Activated T-helper 1 cell treated with anti-CD3 and anti-CD28 coated beads, Interleukin-12 subunit alpha, Interleukin-12 subunit beta, Interleukin-2, Interleukin-4 antibody, amounts not matched to agents 30 ng/mL and 10 ng/mL and 1 ng/mL, durations not matched to agents 14 hours and 24 hours and 36 hours (primary cell): ENCODE data around the gene SLC35F3. TPM values are rescaled to one million over a fixed set of nuclear protein-coding genes. Genes with fewer than 3 reads are reported as not detected.
A peak's percentile ranks its signal among the peaks of the same experiment; 100 is the strongest.

ENCODE experiments used
- DNase-seq: peaks from one replicate; pipeline ENCODE4 v3.0.0; 2021; ENCODE audit warnings: low spot score
- H3K27ac Mint-ChIP-seq: one replicate; pipeline ENCODE4 v1.8.0; 2021; ENCODE audit warnings: mild to moderate bottlenecking, mixed read lengths
- H3K27me3 Mint-ChIP-seq: one replicate; pipeline ENCODE4 v1.8.0; 2022; ENCODE audit warnings: mild to moderate bottlenecking, moderate library complexity, mixed read lengths; ENCODE audit not compliant: insufficient read depth
- H3K36me3 Mint-ChIP-seq: one replicate; pipeline ENCODE4 v1.8.0; 2021; ENCODE audit warnings: low read depth, mixed read lengths
- H3K4me1 Mint-ChIP-seq: one replicate; pipeline ENCODE4 v1.8.0; 2021; ENCODE audit warnings: low read depth, mixed read lengths
- H3K4me3 Mint-ChIP-seq: one replicate; pipeline ENCODE4 v1.8.0; 2021; ENCODE audit warnings: mild to moderate bottlenecking, moderate library complexity, mixed read lengths
- H3K9me3 Mint-ChIP-seq: one replicate; pipeline ENCODE4 v1.8.0; 2021; ENCODE audit warnings: mixed read lengths
- intact Hi-C: fragments of 100-400 bp; cut with micrococcal nuclease; formaldehyde crosslinking; loops from one replicate; pipeline ENCODE4 v1.15.1; 2024
- total RNA-seq: library from RNA; stranded (reverse); gene quantifications from 2 replicates; pipeline ENCODE4 v1.2.3, GENCODE V29; 2022

Gene SLC35F3
- total RNA-seq, 1 donor from 2014 or later, result 7.9 TPM

GRCh38 chr1:234320069-234320468 lies 415.6 kb downstream of the SLC35F3 start:
- H3K36me3 Mint-ChIP-seq, result peaks cover 2% of the 10 kb centered on the region

GRCh38 chr1:234320549-234320948 lies 416.1 kb downstream of the SLC35F3 start:
- H3K4me3 Mint-ChIP-seq, result no peak overlapping the region
- intact Hi-C loops, result no loop called here
- H3K4me1 Mint-ChIP-seq, result peaks cover 29% of the 10 kb centered on the region
- H3K27ac Mint-ChIP-seq, result no peak overlapping the region
- H3K9me3 Mint-ChIP-seq, result no peaks in the 10 kb centered on the region
- DNase-seq, result no peak
- H3K36me3 Mint-ChIP-seq, result peaks cover 2% of the 10 kb centered on the region
- H3K27me3 Mint-ChIP-seq, result peaks cover 9% of the 10 kb centered on the region

More at GRCh38 chr1:234320069-234320468, 415.6 kb downstream of the SLC35F3 start:
- H3K27ac Mint-ChIP-seq, result no peak overlapping the region
- H3K4me1 Mint-ChIP-seq, result peaks cover 29% of the 10 kb centered on the region
- H3K4me3 Mint-ChIP-seq, result no peak overlapping the region
- intact Hi-C loops, result no loop called here
- no peak for DNase-seq
- no peaks in the 10 kb centered on the region for H3K9me3 Mint-ChIP-seq
- H3K27me3 Mint-ChIP-seq, result peaks cover 9% of the 10 kb centered on the region

GRCh38 chr1:234321231-234321630 lies 416.8 kb downstream of the SLC35F3 start:
- peaks cover 31% of the 10 kb centered on the region for H3K4me1 Mint-ChIP-seq
- H3K4me3 Mint-ChIP-seq, result no peak overlapping the region
- H3K27me3 Mint-ChIP-seq, result peaks cover 15% of the 10 kb centered on the region
- H3K36me3 Mint-ChIP-seq, result peaks cover 2% of the 10 kb centered on the region
- DNase-seq, result no peak
- H3K9me3 Mint-ChIP-seq, result no peaks in the 10 kb centered on the region
- no peak overlapping the region for H3K27ac Mint-ChIP-seq
- intact Hi-C loops, result no loop called here

GRCh38 chr1:234322097-234322496 lies 417.6 kb downstream of the SLC35F3 start:
- Mint-ChIP-seq H3K4me1 (peaks cover 38% of the 10 kb centered on the region), H3K36me3 (peaks cover 2% of the 10 kb centered on the region), H3K9me3 (no peaks in the 10 kb centered on the region), H3K4me3 (no peak overlapping the region), H3K27me3 (peaks cover 16% of the 10 kb centered on the region), H3K27ac (no peak overlapping the region)
- intact Hi-C loops, result no loop called here
- no peak for DNase-seq

GRCh38 chr1:234322979-234323378 lies 418.5 kb downstream of the SLC35F3 start:
- Mint-ChIP-seq H3K36me3 (peaks cover 2% of the 10 kb centered on the region), H3K27ac (no peak overlapping the region), H3K4me3 (no peak overlapping the region), H3K27me3 (peaks cover 16% of the 10 kb centered on the region), H3K4me1 (peaks cover 34% of the 10 kb centered on the region), H3K9me3 (no peaks in the 10 kb centered on the region)
- intact Hi-C loops, result no loop called here
- peak; percentile 41 for DNase-seq

- Mint-ChIP-seq H3K4me1 (peaks cover 34% of the 10 kb centered on the region), H3K27ac (no peak overlapping the region), H3K4me3 (no peak overlapping the region), H3K36me3 (peaks cover 2% of the 10 kb centered on the region), H3K27me3 (peaks cover 16% of the 10 kb centered on the region), H3K9me3 (no peaks in the 10 kb centered on the region)
- DNase-seq, result no peak
- intact Hi-C loops, result no loop called here
Measured at GRCh38 chr1:234324821-234325220, 420.3 kb downstream of the SLC35F3 start.

GRCh38 chr1:234325878-234326496 lies 421.5 kb downstream of the SLC35F3 start:
- H3K36me3 Mint-ChIP-seq, result peaks cover 2% of the 10 kb centered on the region
- intact Hi-C loops, result loop anchor here (1.0 kb wide), 6 partner anchors 16 to 212 kb away; partner anchors contain the start of gene COA6
- peaks cover 34% of the 10 kb centered on the region for H3K4me1 Mint-ChIP-seq
- DNase-seq, result no peak
- peak overlapping the region; percentile 60 for H3K4me3 Mint-ChIP-seq
- peak overlapping the region; percentile 33 for H3K27ac Mint-ChIP-seq
- peaks cover 20% of the 10 kb centered on the region for H3K27me3 Mint-ChIP-seq
- H3K9me3 Mint-ChIP-seq, result no peaks in the 10 kb centered on the region

- Mint-ChIP-seq H3K27me3 (peaks cover 25% of the 10 kb centered on the region), H3K4me1 (peaks cover 34% of the 10 kb centered on the region), H3K36me3 (peaks cover 2% of the 10 kb centered on the region), H3K9me3 (no peaks in the 10 kb centered on the region), H3K27ac (peak overlapping the region; percentile 33), H3K4me3 (peak overlapping the region; percentile 60)
- peak; percentile 53 for DNase-seq
- intact Hi-C loops, result loop anchor here (1.0 kb wide), 6 partner anchors 16 to 212 kb away; partner anchors contain the start of gene COA6
Measured at GRCh38 chr1:234326497-234327366, 422.3 kb downstream of the SLC35F3 start.

GRCh38 chr1:234327577-234328164 lies 423.2 kb downstream of the SLC35F3 start:
- DNase-seq, result no peak
- peaks cover 29% of the 10 kb centered on the region for H3K4me1 Mint-ChIP-seq
- intact Hi-C loops, result no loop called here
- H3K36me3 Mint-ChIP-seq, result peaks cover 2% of the 10 kb centered on the region
- no peaks in the 10 kb centered on the region for H3K9me3 Mint-ChIP-seq
- no peak overlapping the region for H3K27ac Mint-ChIP-seq
- H3K27me3 Mint-ChIP-seq, result peaks cover 33% of the 10 kb centered on the region
- H3K4me3 Mint-ChIP-seq, result no peak overlapping the region

- peaks cover 11% of the 10 kb centered on the region for H3K4me1 Mint-ChIP-seq
- H3K36me3 Mint-ChIP-seq, result no peaks in the 10 kb centered on the region
- no peak overlapping the region for H3K27ac Mint-ChIP-seq
- peaks cover 26% of the 10 kb centered on the region for H3K27me3 Mint-ChIP-seq
- H3K9me3 Mint-ChIP-seq, result peaks cover under 1% of the 10 kb centered on the region
- no peak for DNase-seq
- H3K4me3 Mint-ChIP-seq, result no peak overlapping the region
- intact Hi-C loops, result no loop called here
Measured at GRCh38 chr1:234330843-234331215, 426.4 kb downstream of the SLC35F3 start.

- intact Hi-C loops, result no loop called here
- H3K27ac Mint-ChIP-seq, result no peak overlapping the region
- DNase-seq, result no peak
- H3K27me3 Mint-ChIP-seq, result peaks cover 23% of the 10 kb centered on the region
- peaks cover 8% of the 10 kb centered on the region for H3K9me3 Mint-ChIP-seq
- no peaks in the 10 kb centered on the region for H3K36me3 Mint-ChIP-seq
- H3K4me1 Mint-ChIP-seq, result peaks cover 5% of the 10 kb centered on the region
- H3K4me3 Mint-ChIP-seq, result no peak overlapping the region
Measured at GRCh38 chr1:234331507-234331906, 427.0 kb downstream of the SLC35F3 start.

- DNase-seq, result no peak
- Mint-ChIP-seq H3K27ac (no peak overlapping the region), H3K27me3 (peaks cover 31% of the 10 kb centered on the region), H3K4me1 (no peaks in the 10 kb centered on the region), H3K4me3 (no peak overlapping the region), H3K9me3 (peaks cover 20% of the 10 kb centered on the region), H3K36me3 (no peaks in the 10 kb centered on the region)
- intact Hi-C loops, result no loop called here
Measured at GRCh38 chr1:234336359-234336758, 431.9 kb downstream of the SLC35F3 start.

- DNase-seq, result no peak
- Mint-ChIP-seq H3K27ac (no peak overlapping the region), H3K4me3 (no peak overlapping the region), H3K36me3 (no peaks in the 10 kb centered on the region), H3K4me1 (no peaks in the 10 kb centered on the region), H3K27me3 (peaks cover 28% of the 10 kb centered on the region), H3K9me3 (peaks cover 20% of the 10 kb centered on the region)
- intact Hi-C loops, result no loop called here
Measured at GRCh38 chr1:234337233-234337632, 432.8 kb downstream of the SLC35F3 start.
